Measurements from ENCODE around the gene RND3.

The RND3 gene

GRCh38 chr2:150517951-150518680 lies 30.6 kb upstream of the RND3 start:
- Histone ChIP-seq H2AFZ (ENCODE audit: low read depth, low read length) (no peak overlapping the region), H3K36me3 (ENCODE audit: insufficient read depth, low read length) (no peaks in the 10 kb centered on the region), H3K4me1 (ENCODE audit: insufficient read depth, low read length) (no peaks in the 10 kb centered on the region), H3K27me3 (ENCODE audit: insufficient read depth, low read length) (no peaks in the 10 kb centered on the region), H3K4me3 (ENCODE audit: low read length) (no peak overlapping the region), H3K9me3 (ENCODE audit: low read length) (no peaks in the 10 kb centered on the region)

DNA sequence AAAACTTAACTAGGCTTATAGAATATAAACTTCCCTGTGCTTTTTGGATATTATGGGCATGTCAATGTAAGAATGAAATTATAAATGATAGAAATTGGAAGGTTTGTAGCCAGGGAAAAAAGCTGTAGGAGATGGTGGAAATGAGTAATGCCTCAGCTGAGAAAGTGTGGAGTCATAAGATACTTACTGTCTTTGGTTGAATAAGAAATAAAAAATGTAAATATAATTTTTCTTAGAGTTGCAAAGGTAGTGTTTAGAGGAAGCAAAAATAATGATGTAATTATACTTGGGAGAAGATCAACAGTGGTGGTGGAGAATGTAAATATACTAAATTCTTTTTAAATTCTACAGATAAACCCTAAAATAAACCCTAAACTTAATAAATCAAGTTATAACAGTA lies 26.2 kb upstream of the RND3 start:
- Histone ChIP-seq H2AFZ (ENCODE audit: low read depth, low read length) (no peak overlapping the region), H3K4me1 (ENCODE audit: insufficient read depth, low read length) (no peaks in the 10 kb centered on the region), H3K4me3 (ENCODE audit: low read length) (no peak overlapping the region), H3K27me3 (ENCODE audit: insufficient read depth, low read length) (no peaks in the 10 kb centered on the region), H3K36me3 (ENCODE audit: insufficient read depth, low read length) (no peaks in the 10 kb centered on the region), H3K9me3 (ENCODE audit: low read length) (no peaks in the 10 kb centered on the region)

GRCh38 chr2:150508497-150509137 lies 21.1 kb upstream of the RND3 start:
- Histone ChIP-seq H3K4me1 (ENCODE audit: insufficient read depth, low read length) (no peaks in the 10 kb centered on the region), H3K27me3 (ENCODE audit: insufficient read depth, low read length) (no peaks in the 10 kb centered on the region), H3K36me3 (ENCODE audit: insufficient read depth, low read length) (no peaks in the 10 kb centered on the region), H3K4me3 (ENCODE audit: low read length) (no peak overlapping the region), H2AFZ (ENCODE audit: low read depth, low read length) (no peak overlapping the region), H3K9me3 (ENCODE audit: low read length) (no peaks in the 10 kb centered on the region)

- Histone ChIP-seq H2AFZ (ENCODE audit: low read depth, low read length) (no peak overlapping the region), H3K4me3 (ENCODE audit: low read length) (no peak overlapping the region), H3K27me3 (ENCODE audit: insufficient read depth, low read length) (no peaks in the 10 kb centered on the region), H3K9me3 (ENCODE audit: low read length) (no peaks in the 10 kb centered on the region), H3K4me1 (ENCODE audit: insufficient read depth, low read length) (no peaks in the 10 kb centered on the region), H3K36me3 (ENCODE audit: insufficient read depth, low read length) (no peaks in the 10 kb centered on the region)
These were observed 19.6 kb upstream of the RND3 start for GRCh38 chr2:150507071-150507470.

GRCh38 chr2:150505178-150505577 lies 17.7 kb upstream of the RND3 start:
- Histone ChIP-seq H3K9me3 (ENCODE audit: low read length) (no peaks in the 10 kb centered on the region), H3K27me3 (ENCODE audit: insufficient read depth, low read length) (no peaks in the 10 kb centered on the region), H3K4me3 (ENCODE audit: low read length) (no peak overlapping the region), H3K4me1 (ENCODE audit: insufficient read depth, low read length) (no peaks in the 10 kb centered on the region), H3K36me3 (ENCODE audit: insufficient read depth, low read length) (no peaks in the 10 kb centered on the region), H2AFZ (ENCODE audit: low read depth, low read length) (no peak overlapping the region)

GRCh38 chr2:150495993-150496627 lies 8.6 kb upstream of the RND3 start:
- H3K9me3 ChIP-seq (ENCODE audit: low read length): no peaks in the 10 kb centered on the region
- H3K4me1 ChIP-seq (ENCODE audit: insufficient read depth, low read length): no peaks in the 10 kb centered on the region
- no peaks in the 10 kb centered on the region for H3K36me3 ChIP-seq (ENCODE audit: insufficient read depth, low read length)
- H3K27me3 ChIP-seq (ENCODE audit: insufficient read depth, low read length): no peaks in the 10 kb centered on the region
- H3K4me3 ChIP-seq (ENCODE audit: low read length): no peak overlapping the region
- no peak overlapping the region for H2AFZ ChIP-seq (ENCODE audit: low read depth, low read length)

GRCh38 chr2:150495001-150495400 lies 7.5 kb upstream of the RND3 start:
- no peak overlapping the region for H3K4me3 ChIP-seq (ENCODE audit: low read length)
- H3K27me3 ChIP-seq (ENCODE audit: insufficient read depth, low read length): no peaks in the 10 kb centered on the region
- no peaks in the 10 kb centered on the region for H3K36me3 ChIP-seq (ENCODE audit: insufficient read depth, low read length)
- no peaks in the 10 kb centered on the region for H3K4me1 ChIP-seq (ENCODE audit: insufficient read depth, low read length)
- no peak overlapping the region for H2AFZ ChIP-seq (ENCODE audit: low read depth, low read length)
- H3K9me3 ChIP-seq (ENCODE audit: low read length): no peaks in the 10 kb centered on the region

GRCh38 chr2:150494234-150494945 lies 6.9 kb upstream of the RND3 start:
- H2AFZ ChIP-seq (ENCODE audit: low read depth, low read length): no peak overlapping the region
- H3K4me1 ChIP-seq (ENCODE audit: insufficient read depth, low read length): no peaks in the 10 kb centered on the region
- H3K4me3 ChIP-seq (ENCODE audit: low read length): no peak overlapping the region
- H3K9me3 ChIP-seq (ENCODE audit: low read length): no peaks in the 10 kb centered on the region
- H3K36me3 ChIP-seq (ENCODE audit: insufficient read depth, low read length): no peaks in the 10 kb centered on the region
- no peaks in the 10 kb centered on the region for H3K27me3 ChIP-seq (ENCODE audit: insufficient read depth, low read length)

DNA sequence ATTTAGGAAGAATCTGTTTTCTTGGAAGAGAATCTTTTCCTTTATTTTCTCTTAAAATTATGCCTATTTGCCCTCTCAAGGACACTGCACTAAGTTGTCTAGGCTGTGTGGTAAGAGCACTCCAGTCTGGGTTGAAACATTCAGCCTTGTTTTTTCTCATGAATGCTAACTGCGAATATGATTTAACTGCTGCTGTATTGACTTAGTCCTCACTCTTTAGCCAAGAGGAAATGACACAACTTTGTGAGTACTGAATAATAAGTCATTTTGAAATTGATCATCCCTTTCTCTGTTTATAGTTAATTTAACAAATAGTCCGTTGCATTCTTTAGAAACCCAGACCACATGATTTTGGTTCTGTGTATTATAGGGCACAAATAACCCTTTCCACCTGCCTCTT lies 4.5 kb upstream of the RND3 start:
- no peaks in the 10 kb centered on the region for H3K4me1 ChIP-seq (ENCODE audit: insufficient read depth, low read length)
- H3K9me3 ChIP-seq (ENCODE audit: low read length): no peaks in the 10 kb centered on the region
- no peaks in the 10 kb centered on the region for H3K36me3 ChIP-seq (ENCODE audit: insufficient read depth, low read length)
- H2AFZ ChIP-seq (ENCODE audit: low read depth, low read length): no peak overlapping the region
- no peak overlapping the region for H3K4me3 ChIP-seq (ENCODE audit: low read length)
- H3K27me3 ChIP-seq (ENCODE audit: insufficient read depth, low read length): no peaks in the 10 kb centered on the region

GRCh38 chr2:150491430-150491829 lies 4.0 kb upstream of the RND3 start:
- Histone ChIP-seq H3K4me3 (ENCODE audit: low read length) (no peak overlapping the region), H3K4me1 (ENCODE audit: insufficient read depth, low read length) (no peaks in the 10 kb centered on the region), H3K36me3 (ENCODE audit: insufficient read depth, low read length) (no peaks in the 10 kb centered on the region), H3K9me3 (ENCODE audit: low read length) (no peaks in the 10 kb centered on the region), H3K27me3 (ENCODE audit: insufficient read depth, low read length) (no peaks in the 10 kb centered on the region), H2AFZ (ENCODE audit: low read depth, low read length) (no peak overlapping the region)

DNA sequence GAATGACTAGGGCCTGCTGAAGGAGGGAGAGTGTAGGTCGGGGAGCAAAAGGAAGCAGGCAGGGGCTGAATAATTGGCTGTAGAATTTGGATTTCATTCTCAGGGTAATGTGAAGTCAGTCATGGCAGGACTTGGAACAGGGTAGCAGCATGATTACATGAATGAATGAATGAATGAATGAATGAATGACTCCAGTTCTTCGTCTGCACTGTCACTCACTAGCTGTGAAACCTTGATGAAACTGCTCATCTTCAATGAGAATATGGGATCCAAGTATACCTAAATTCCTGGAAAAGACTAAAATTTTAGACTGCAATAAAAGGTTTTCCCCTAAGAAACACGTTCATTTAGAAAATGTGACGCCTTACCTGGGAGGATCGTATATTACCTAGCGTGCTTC lies 3.0 kb upstream of the RND3 start:
- Histone ChIP-seq H2AFZ (ENCODE audit: low read depth, low read length) (no peak overlapping the region), H3K36me3 (ENCODE audit: insufficient read depth, low read length) (no peaks in the 10 kb centered on the region), H3K9me3 (ENCODE audit: low read length) (no peaks in the 10 kb centered on the region), H3K4me1 (ENCODE audit: insufficient read depth, low read length) (no peaks in the 10 kb centered on the region), H3K4me3 (ENCODE audit: low read length) (no peak overlapping the region), H3K27me3 (ENCODE audit: insufficient read depth, low read length) (no peaks in the 10 kb centered on the region)

DNA sequence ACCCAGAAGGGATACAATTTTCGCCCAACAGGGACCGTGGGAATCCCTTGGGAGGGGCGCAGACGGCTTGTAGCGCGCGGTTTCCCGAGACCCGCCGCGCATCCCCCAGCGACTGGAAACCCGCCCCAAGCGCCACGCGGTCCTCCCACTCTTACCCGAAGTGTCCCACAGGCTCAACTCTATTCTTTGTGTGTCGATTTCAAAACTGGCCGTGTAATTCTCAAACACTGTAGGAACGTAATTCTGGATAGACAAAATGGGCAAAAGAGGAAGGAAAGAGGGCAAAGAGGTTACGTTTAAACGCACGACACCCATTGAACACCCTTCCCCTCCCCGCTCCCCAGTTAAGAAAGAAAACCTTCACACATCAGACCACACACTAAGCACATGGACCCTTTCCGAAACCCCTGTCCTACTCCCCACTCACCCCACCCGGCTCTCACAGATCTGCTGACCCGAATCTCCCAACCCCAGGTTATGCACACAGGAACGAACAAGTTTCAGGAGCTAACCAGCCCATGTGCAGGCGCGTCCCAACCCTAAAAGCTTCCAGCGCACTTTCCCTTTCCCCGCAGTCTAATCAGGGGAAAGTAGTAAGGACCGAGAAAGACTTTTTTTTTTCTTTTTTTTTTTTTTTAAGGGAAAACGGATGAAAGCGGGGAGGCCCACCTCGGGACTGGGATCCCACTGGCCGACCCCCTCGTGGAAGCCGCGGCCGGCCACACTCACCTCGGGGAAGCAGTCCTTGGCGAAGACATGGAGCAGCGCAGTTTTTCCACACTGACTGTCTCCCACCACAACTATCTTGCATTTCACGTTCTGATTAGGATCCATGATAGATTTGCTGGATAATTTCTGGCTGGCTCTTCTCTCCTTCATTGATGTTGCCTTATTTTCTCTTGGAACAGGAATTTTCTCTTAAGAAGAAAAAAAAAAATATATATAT lies 655 bp downstream of the RND3 start:
- peaks cover 13% of the 10 kb centered on the region for H3K36me3 ChIP-seq (ENCODE audit: insufficient read depth, low read length)
- H3K9me3 ChIP-seq (ENCODE audit: low read length): no peaks in the 10 kb centered on the region

More for the DNA sequence above, 655 bp downstream of the RND3 start:
- peak overlapping the region; percentile 96 for H3K4me3 ChIP-seq (ENCODE audit: low read length)
- peak overlapping the region; percentile 19 for H2AFZ ChIP-seq (ENCODE audit: low read depth, low read length)
- H3K4me1 ChIP-seq (ENCODE audit: insufficient read depth, low read length): peaks cover 23% of the 10 kb centered on the region
- no peaks in the 10 kb centered on the region for H3K27me3 ChIP-seq (ENCODE audit: insufficient read depth, low read length)
